Measurements from ENCODE around the gene TSPAN11. TPM values are rescaled to one million over a fixed set of nuclear protein-coding genes. Genes with fewer than 3 reads are reported as not detected.

The TSPAN11 gene
- total RNA-seq, 1 donor from 2014 or later = 12.4 TPM

DNA sequence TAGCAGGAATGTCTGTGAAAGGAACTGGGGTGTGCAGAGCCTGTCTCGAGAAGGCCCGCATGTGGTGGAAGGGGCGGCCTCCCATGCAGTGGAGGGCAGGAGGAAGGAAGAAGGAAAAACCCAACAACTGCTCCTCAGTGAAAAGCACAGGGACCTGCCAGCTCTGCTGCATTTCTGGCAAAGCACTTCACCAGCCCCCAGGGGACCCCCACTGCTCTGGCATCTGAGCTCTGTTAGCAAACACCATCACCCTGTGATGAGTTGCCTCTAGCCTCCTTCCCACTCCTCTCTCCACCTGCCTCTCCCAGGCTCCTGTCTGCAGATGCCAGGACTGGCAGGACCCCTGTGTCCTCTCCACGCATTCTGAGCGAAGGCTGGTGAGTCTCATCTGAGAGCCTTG is 78.1 kb downstream of the TSPAN11 start:
- TF ChIP-seq, protein P1, sequence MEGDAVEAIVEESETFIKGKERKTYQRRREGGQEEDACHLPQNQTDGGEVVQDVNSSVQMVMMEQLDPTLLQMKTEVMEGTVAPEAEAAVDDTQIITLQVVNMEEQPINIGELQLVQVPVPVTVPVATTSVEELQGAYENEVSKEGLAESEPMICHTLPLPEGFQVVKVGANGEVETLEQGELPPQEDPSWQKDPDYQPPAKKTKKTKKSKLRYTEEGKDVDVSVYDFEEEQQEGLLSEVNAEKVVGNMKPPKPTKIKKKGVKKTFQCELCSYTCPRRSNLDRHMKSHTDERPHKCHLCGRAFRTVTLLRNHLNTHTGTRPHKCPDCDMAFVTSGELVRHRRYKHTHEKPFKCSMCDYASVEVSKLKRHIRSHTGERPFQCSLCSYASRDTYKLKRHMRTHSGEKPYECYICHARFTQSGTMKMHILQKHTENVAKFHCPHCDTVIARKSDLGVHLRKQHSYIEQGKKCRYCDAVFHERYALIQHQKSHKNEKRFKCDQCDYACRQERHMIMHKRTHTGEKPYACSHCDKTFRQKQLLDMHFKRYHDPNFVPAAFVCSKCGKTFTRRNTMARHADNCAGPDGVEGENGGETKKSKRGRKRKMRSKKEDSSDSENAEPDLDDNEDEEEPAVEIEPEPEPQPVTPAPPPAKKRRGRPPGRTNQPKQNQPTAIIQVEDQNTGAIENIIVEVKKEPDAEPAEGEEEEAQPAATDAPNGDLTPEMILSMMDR (IDR thresholded peaks at IDR 0.05; ENCODE audit: insufficient read depth, low read depth, low read length) = no peak
- no peaks in the 10 kb centered on the region for H3K9me3 ChIP-seq (ENCODE audit: insufficient read depth, low read depth, low read length)
- Mint-ChIP-seq H3K27ac (ENCODE audit: unreplicated experiment) (no peak overlapping the region), H3K4me3 (ENCODE audit: unreplicated experiment) (no peak overlapping the region), H3K9me3 (ENCODE audit: unreplicated experiment) (no peaks in the 10 kb centered on the region), H3K27me3 (ENCODE audit: low read depth, unreplicated experiment) (peaks cover 34% of the 10 kb centered on the region), H3K4me1 (ENCODE audit: low read depth, unreplicated experiment) (peaks cover 15% of the 10 kb centered on the region), H3K36me3 (ENCODE audit: low read depth, unreplicated experiment) (no peaks in the 10 kb centered on the region)
- no peaks in the 10 kb centered on the region for H3K79me2 ChIP-seq (ENCODE audit: insufficient read depth, low read length)
- H3K9ac ChIP-seq (ENCODE audit: low read length) = no peak overlapping the region
- no peak overlapping the region for H3K4me3 ChIP-seq (ENCODE audit: insufficient read depth, low read depth, low read length)
- H3K36me3 ChIP-seq (ENCODE audit: insufficient read depth, low read length) = no peaks in the 10 kb centered on the region
- H3K4me2 ChIP-seq (ENCODE audit: low read length) = no peak overlapping the region
- H4K20me1 ChIP-seq (ENCODE audit: insufficient read depth, low read length) = no peaks in the 10 kb centered on the region
- H3K4me1 ChIP-seq (ENCODE audit: insufficient read depth, low read length) = no peaks in the 10 kb centered on the region
- no peaks in the 10 kb centered on the region for H3K27me3 ChIP-seq (ENCODE audit: insufficient read depth, low read length)
- FAIRE-seq (no peak), DNase-seq (ENCODE audit: low read depth) (no peak)
- H3K27ac ChIP-seq (ENCODE audit: low read depth, low read length) = no peak overlapping the region
- no peak overlapping the region for H2AFZ ChIP-seq (ENCODE audit: low read depth, low read length)

DNA sequence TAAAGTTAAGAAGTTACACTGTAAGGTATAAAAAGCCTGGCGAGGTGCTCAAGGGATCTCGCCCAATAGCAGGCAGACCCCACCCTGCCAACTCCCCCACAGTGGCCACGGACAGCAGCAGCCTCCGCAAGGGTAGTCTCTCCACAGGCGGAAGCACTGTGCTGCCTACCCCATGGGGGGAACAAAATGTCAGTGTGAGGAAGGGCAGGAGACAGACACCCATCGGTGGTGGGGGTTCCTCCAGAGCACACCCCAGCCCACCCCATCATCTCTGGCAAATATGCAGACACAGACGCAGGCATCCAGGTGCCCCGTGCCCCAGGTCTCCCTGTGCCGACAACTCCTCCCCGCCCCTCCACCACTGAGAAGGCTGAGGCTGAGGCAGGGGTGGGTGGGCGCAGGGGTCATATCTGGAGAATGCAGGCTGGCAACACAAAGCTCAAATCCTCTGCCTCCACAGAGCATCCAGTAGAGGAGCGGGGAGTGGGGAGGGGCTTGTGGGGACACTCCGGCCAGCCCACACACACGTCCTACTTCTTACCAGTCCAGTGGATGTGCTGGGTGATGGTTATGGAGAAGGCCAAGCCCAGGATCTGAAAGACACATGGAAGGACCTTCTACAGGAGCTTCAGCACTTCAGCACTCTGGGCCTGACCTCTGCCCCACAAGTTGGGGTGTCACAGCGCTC is 78.9 kb downstream of the TSPAN11 start:
- DNase-seq (ENCODE audit: low read depth) = no peak
- Histone ChIP-seq H3K79me2 (ENCODE audit: insufficient read depth, low read length) (no peaks in the 10 kb centered on the region), H3K4me3 (ENCODE audit: insufficient read depth, low read depth, low read length) (no peak overlapping the region), H3K27ac (ENCODE audit: low read depth, low read length) (no peak overlapping the region), H2AFZ (ENCODE audit: low read depth, low read length) (no peak overlapping the region), H3K27me3 (ENCODE audit: insufficient read depth, low read length) (no peaks in the 10 kb centered on the region), H3K9me3 (ENCODE audit: insufficient read depth, low read depth, low read length) (no peaks in the 10 kb centered on the region), H4K20me1 (ENCODE audit: insufficient read depth, low read length) (no peaks in the 10 kb centered on the region), H3K9ac (ENCODE audit: low read length) (no peak overlapping the region), H3K36me3 (ENCODE audit: insufficient read depth, low read length) (no peaks in the 10 kb centered on the region), H3K4me2 (ENCODE audit: low read length) (no peak overlapping the region), H3K4me1 (ENCODE audit: insufficient read depth, low read length) (no peaks in the 10 kb centered on the region)
- H3K27me3 Mint-ChIP-seq (ENCODE audit: low read depth, unreplicated experiment) = peaks cover 34% of the 10 kb centered on the region
- no peak for TF ChIP-seq EZH2 (IDR thresholded peaks at IDR 0.05; ENCODE audit: insufficient read depth, low read length)
- TF ChIP-seq, protein P1 (IDR thresholded peaks at IDR 0.05; ENCODE audit: insufficient read depth, low read depth, low read length) = no peak
- peaks cover 15% of the 10 kb centered on the region for H3K4me1 Mint-ChIP-seq (ENCODE audit: low read depth, unreplicated experiment)
- no peak overlapping the region for H3K4me3 Mint-ChIP-seq (ENCODE audit: unreplicated experiment)
- no peaks in the 10 kb centered on the region for H3K36me3 Mint-ChIP-seq (ENCODE audit: low read depth, unreplicated experiment)
- no peak for FAIRE-seq
- peak overlapping the region; percentile 3 for H3K27ac Mint-ChIP-seq (ENCODE audit: unreplicated experiment)
- H3K9me3 Mint-ChIP-seq (ENCODE audit: unreplicated experiment) = no peaks in the 10 kb centered on the region

DNA sequence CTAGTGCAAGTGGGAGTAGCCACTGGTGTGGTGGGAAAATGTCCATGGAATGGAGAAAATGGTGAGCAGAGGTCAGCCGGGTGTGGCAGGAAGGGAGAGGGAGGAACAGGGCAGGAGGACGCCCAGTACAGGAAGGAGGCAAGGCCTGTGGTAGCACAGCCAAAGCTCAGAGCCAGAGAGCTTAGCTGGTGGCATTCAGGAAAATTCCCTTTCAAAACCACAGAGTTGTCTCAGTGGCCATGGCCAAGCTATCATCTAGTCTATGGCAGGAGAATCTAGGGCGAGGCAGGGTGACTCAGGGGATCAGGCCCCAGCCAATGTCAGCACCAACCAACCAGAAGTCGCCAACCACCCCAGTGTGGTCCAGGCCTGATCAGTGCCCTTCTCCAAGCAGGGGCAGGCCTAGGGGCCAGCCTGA is 79.4 kb downstream of the TSPAN11 start:
- H3K27me3 ChIP-seq (ENCODE audit: insufficient read depth, low read length) = no peaks in the 10 kb centered on the region
- H2AFZ ChIP-seq (ENCODE audit: low read depth, low read length) = no peak overlapping the region
- H3K4me1 ChIP-seq (ENCODE audit: insufficient read depth, low read length) = no peaks in the 10 kb centered on the region
- TF ChIP-seq, protein P1 (IDR thresholded peaks at IDR 0.05; ENCODE audit: insufficient read depth, low read depth, low read length) = no peak
- TF ChIP-seq EZH2 (IDR thresholded peaks at IDR 0.05; ENCODE audit: insufficient read depth, low read length) = no peak
- H4K20me1 ChIP-seq (ENCODE audit: insufficient read depth, low read length) = no peaks in the 10 kb centered on the region
- no peak overlapping the region for H3K4me2 ChIP-seq (ENCODE audit: low read length)
- H3K4me3 ChIP-seq (ENCODE audit: insufficient read depth, low read depth, low read length) = no peak overlapping the region
- peak overlapping the region; percentile 3 for H3K27ac Mint-ChIP-seq (ENCODE audit: unreplicated experiment)
- H3K9ac ChIP-seq (ENCODE audit: low read length) = no peak overlapping the region
- H3K27ac ChIP-seq (ENCODE audit: low read depth, low read length) = no peak overlapping the region
- no peaks in the 10 kb centered on the region for H3K36me3 ChIP-seq (ENCODE audit: insufficient read depth, low read length)
- H3K4me1 Mint-ChIP-seq (ENCODE audit: low read depth, unreplicated experiment) = peaks cover 15% of the 10 kb centered on the region
- no peak overlapping the region for H3K4me3 Mint-ChIP-seq (ENCODE audit: unreplicated experiment)
- FAIRE-seq (no peak), DNase-seq (ENCODE audit: low read depth) (peak; percentile 70)
- no peaks in the 10 kb centered on the region for H3K36me3 Mint-ChIP-seq (ENCODE audit: low read depth, unreplicated experiment)
- H3K9me3 ChIP-seq (ENCODE audit: insufficient read depth, low read depth, low read length) = no peaks in the 10 kb centered on the region
- H3K79me2 ChIP-seq (ENCODE audit: insufficient read depth, low read length) = no peaks in the 10 kb centered on the region
- peaks cover 30% of the 10 kb centered on the region for H3K27me3 Mint-ChIP-seq (ENCODE audit: low read depth, unreplicated experiment)
- H3K9me3 Mint-ChIP-seq (ENCODE audit: unreplicated experiment) = no peaks in the 10 kb centered on the region

Data from astrocyte (in vitro differentiated cells and primary cell).